Panc1 (cell line): ENCODE data around the gene MYO5B.

Experiments
- POLR2AphosphoS5 ChIP-seq: IDR thresholded peaks from 2 replicates; pipeline ENCODE4 v1.6.1; 2012; ENCODE audit warnings: mild to moderate bottlenecking, low read depth, low read length, moderate library complexity
- TF ChIP-seq, protein P1 (sequence below): fragments of 450-650 bp; IDR thresholded peaks from 2 replicates; pipeline ENCODE4 v1.5.1; 2017; ENCODE audit warnings: mild to moderate bottlenecking

DNA sequence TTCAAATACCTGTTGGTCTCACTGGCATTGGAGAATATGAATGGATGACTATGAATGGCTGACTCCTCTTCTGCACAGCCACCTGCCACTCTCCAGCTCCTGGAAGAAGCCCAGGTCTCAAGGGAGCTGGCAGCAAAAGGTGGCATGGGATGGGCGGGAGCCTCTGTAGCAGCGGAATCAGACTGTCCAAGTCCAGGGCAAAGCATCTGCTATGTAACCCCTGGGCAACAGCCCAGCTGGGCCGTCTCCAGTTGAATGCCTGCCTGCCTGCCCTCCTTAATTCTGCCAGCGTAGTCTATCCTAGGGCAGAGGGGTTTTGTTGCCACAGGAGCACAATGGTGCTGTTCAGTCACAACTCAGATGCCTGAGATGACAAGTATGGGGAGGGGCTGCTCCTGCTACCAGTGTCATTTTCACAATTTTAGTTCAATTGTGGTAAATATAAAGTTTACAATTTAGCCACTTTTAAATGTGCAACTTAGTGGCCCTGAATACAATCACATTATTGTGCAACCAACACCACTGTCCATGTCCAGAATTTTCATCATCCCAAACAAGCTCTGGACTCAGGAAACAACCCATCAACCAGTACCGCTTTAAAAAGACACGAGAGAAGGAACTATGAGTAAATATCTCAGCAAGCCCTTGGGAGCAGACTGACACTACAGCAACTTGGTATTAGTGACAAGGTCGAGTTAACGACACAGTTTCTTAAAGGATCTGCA, 115.2 kb downstream of the MYO5B start:
- TF ChIP-seq, protein P1, sequence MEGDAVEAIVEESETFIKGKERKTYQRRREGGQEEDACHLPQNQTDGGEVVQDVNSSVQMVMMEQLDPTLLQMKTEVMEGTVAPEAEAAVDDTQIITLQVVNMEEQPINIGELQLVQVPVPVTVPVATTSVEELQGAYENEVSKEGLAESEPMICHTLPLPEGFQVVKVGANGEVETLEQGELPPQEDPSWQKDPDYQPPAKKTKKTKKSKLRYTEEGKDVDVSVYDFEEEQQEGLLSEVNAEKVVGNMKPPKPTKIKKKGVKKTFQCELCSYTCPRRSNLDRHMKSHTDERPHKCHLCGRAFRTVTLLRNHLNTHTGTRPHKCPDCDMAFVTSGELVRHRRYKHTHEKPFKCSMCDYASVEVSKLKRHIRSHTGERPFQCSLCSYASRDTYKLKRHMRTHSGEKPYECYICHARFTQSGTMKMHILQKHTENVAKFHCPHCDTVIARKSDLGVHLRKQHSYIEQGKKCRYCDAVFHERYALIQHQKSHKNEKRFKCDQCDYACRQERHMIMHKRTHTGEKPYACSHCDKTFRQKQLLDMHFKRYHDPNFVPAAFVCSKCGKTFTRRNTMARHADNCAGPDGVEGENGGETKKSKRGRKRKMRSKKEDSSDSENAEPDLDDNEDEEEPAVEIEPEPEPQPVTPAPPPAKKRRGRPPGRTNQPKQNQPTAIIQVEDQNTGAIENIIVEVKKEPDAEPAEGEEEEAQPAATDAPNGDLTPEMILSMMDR: no peak
- TF ChIP-seq POLR2AphosphoS5: no peak
